Left ventricle myocardium inferior (tissue), 1 donor: Measurements from ENCODE around the gene PTPRT. TPM values are rescaled to one million over a fixed set of nuclear protein-coding genes. Genes with fewer than 3 reads are reported as not detected.

Experiments
- DNase-seq: peaks from one replicate; pipeline ENCODE4 v3.0.0-alpha.2; 2020
- H3K27ac ChIP-seq: fragments of 200-600 bp; replicated peaks from 2 replicates; pipeline ENCODE4 v1.8.0; 2021
- H3K27me3 ChIP-seq: fragments of 200-600 bp; 2 replicates; pipeline ENCODE4 v1.8.0; 2021; ENCODE audit warnings: low read depth
- H3K36me3 ChIP-seq: fragments of 200-600 bp; 2 replicates; pipeline ENCODE4 v1.8.0; 2021
- H3K4me1 ChIP-seq: fragments of 200-600 bp; 2 replicates; pipeline ENCODE4 v1.8.0; 2021
- H3K4me3 ChIP-seq: fragments of 200-600 bp; 2 replicates; pipeline ENCODE4 v1.8.0; 2021; ENCODE audit warnings: mild to moderate bottlenecking, moderate library complexity
- H3K9me3 ChIP-seq: fragments of 200-600 bp; replicated peaks from 2 replicates; pipeline ENCODE4 v1.8.0; 2021
- intact Hi-C: fragments of 100-400 bp; cut with micrococcal nuclease; formaldehyde crosslinking; loops from one replicate; pipeline ENCODE4 v1.11.0; 2022
- total RNA-seq: library from RNA; stranded (reverse); fragmentation: NEBNext Ultra II Directional; extraction: Animal tissue kit (Norgen Biotek cat#: 25700); gene quantifications from one replicate; pipeline ENCODE4 v1.2.1, GENCODE V29; 2021
- TF ChIP-seq, protein P1 (sequence below): fragments of 200-600 bp; IDR thresholded peaks from 2 replicates; pipeline ENCODE4 v1.8.0; 2021; ENCODE audit warnings: antibody characterized with exemption, mild to moderate bottlenecking, borderline replicate concordance
- donor health status: DM: no; HTN: yes; CAD: no; lungs with severe emphysema.

PTPRT gene
- total RNA-seq, 1 donor from 2014 or later: 0.08 TPM

DNA sequence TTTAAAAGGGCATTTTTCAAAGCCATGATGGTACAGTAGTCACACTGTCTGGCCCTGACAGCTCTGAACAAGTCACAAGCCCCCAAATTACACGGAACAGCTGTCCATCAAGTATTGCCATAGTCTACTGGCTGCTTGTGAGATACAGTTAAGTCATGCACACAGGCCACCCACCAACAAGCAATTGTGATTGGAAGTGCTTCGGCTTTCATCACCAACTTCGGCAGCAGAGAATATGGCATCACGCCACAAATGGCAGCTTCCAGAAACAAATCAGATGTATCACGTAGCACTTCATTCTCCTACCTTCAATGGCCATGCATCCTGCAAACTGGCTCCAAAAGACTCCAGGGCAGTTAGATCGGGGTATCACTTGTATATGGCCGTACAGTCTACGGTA is 160.5 kb downstream of the PTPRT start:
- H3K27me3 ChIP-seq: peaks cover 31% of the 10 kb centered on the region
- no peaks in the 10 kb centered on the region for H3K4me1 ChIP-seq
- DNase-seq: no peak
- TF ChIP-seq, protein P1, sequence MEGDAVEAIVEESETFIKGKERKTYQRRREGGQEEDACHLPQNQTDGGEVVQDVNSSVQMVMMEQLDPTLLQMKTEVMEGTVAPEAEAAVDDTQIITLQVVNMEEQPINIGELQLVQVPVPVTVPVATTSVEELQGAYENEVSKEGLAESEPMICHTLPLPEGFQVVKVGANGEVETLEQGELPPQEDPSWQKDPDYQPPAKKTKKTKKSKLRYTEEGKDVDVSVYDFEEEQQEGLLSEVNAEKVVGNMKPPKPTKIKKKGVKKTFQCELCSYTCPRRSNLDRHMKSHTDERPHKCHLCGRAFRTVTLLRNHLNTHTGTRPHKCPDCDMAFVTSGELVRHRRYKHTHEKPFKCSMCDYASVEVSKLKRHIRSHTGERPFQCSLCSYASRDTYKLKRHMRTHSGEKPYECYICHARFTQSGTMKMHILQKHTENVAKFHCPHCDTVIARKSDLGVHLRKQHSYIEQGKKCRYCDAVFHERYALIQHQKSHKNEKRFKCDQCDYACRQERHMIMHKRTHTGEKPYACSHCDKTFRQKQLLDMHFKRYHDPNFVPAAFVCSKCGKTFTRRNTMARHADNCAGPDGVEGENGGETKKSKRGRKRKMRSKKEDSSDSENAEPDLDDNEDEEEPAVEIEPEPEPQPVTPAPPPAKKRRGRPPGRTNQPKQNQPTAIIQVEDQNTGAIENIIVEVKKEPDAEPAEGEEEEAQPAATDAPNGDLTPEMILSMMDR: no peak
- H3K9me3 ChIP-seq: no peaks in the 10 kb centered on the region
- no peak overlapping the region for H3K4me3 ChIP-seq
- intact Hi-C loops: no loop called here
- no peaks in the 10 kb centered on the region for H3K36me3 ChIP-seq
- no peak overlapping the region for H3K27ac ChIP-seq

DNA sequence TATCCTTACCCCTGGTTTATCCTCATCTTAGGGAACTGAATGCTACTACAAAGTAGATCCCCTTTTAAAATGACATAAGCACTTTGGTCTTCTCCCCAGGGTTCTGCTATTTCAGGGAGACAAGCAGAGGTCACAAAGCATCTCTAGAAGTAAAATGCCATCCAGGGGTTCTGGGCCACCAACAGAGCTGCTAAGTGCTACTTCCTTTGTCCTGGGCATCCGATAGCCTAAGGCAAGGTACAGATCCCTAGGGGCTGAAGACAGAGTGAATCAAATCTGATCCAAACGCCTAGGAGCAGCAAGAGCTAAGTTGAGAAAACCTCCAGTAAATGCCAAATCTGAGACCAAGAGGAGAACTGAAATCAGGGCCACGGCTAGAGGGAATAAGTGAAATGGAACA is 161.2 kb downstream of the PTPRT start:
- Histone ChIP-seq H3K27me3 (peaks cover 23% of the 10 kb centered on the region), H3K36me3 (no peaks in the 10 kb centered on the region), H3K4me3 (no peak overlapping the region), H3K9me3 (no peaks in the 10 kb centered on the region), H3K27ac (no peak overlapping the region), H3K4me1 (no peaks in the 10 kb centered on the region)
- DNase-seq: no peak
- TF ChIP-seq, protein P1: no peak
- intact Hi-C loops: no loop called here

DNA sequence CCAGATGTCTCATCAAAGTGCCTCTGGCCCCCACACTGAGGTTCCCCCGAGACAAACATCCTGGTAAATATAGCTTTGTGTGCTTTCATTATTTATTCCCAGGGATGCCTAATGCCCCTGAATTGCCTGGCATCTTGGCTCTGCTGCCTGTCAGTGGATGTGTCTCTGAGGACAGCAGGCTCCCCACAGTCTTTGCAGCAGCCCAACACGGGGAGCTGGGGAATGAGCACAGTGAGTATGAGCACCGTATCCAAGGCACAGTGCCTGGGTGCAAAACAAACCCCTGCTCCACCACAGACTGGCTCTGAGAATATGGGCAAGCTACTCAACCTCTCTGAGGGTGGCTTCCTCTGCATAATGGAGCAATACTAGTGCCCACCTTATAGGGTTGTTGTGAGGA is 165.9 kb downstream of the PTPRT start:
- Histone ChIP-seq H3K4me1 (no peaks in the 10 kb centered on the region), H3K4me3 (no peak overlapping the region), H3K27ac (no peak overlapping the region), H3K27me3 (no peaks in the 10 kb centered on the region), H3K36me3 (no peaks in the 10 kb centered on the region), H3K9me3 (no peaks in the 10 kb centered on the region)
- DNase-seq: no peak
- TF ChIP-seq, protein P1: no peak
- intact Hi-C loops: no loop called here

DNA sequence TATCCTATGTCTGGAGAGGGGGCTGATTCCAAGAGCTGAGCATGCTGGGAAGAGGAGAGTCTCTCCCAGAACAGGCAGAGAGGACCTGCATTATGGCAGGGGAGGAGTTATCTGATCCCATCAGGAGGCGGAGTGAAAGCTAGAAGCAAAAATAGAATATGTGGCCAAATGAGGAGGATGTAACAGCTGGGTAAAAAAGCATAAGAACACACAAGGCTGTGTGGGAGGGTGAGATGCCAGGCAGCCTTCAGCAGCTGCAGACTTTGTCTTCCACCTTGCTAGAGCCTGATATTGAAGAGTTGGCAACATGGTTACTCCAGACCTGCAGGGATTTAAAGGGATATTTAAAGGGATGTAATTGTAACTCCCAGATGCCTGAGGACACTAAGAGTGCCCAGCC is 167.1 kb downstream of the PTPRT start:
- intact Hi-C loops: no loop called here
- no peaks in the 10 kb centered on the region for H3K36me3 ChIP-seq
- no peak overlapping the region for H3K4me3 ChIP-seq
- H3K9me3 ChIP-seq: no peaks in the 10 kb centered on the region
- H3K4me1 ChIP-seq: no peaks in the 10 kb centered on the region
- TF ChIP-seq, protein P1: no peak
- peaks cover 3% of the 10 kb centered on the region for H3K27me3 ChIP-seq
- no peak for DNase-seq
- no peak overlapping the region for H3K27ac ChIP-seq

DNA sequence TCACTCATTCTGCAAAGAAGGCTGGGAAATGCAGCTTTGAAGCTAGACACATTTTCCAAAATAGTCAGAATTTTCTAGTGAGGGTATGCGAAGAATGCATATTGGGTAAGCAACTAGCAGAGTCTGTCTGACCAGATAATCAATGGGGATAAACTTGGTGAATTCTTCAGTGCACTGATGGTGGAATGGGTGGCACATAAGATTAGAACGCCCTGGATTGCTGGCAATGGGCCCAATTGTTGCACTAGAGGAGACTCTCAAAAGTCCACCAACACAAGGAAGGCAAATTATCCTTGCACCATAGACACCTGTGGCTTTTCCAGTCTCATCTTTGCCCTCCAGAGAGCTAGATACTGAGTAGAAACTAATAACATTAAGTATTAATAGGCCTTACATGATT is 167.6 kb downstream of the PTPRT start:
- Histone ChIP-seq H3K36me3 (no peaks in the 10 kb centered on the region), H3K9me3 (no peaks in the 10 kb centered on the region), H3K27me3 (peaks cover 7% of the 10 kb centered on the region), H3K4me3 (no peak overlapping the region), H3K4me1 (no peaks in the 10 kb centered on the region), H3K27ac (no peak overlapping the region)
- intact Hi-C loops: no loop called here
- TF ChIP-seq, protein P1: no peak
- no peak for DNase-seq
